WTC11 (cell line): Measurements from ENCODE around the gene MORC3.

Experiments
- CTCF ChIP-seq: fragments of 200-600 bp; IDR thresholded peaks from 2 replicates; pipeline ENCODE4 v1.8.0; 2022; ENCODE audit warnings: antibody characterized with exemption
- E2F4 ChIP-seq: sonication (generic); formaldehyde crosslinking; IDR thresholded peaks from 2 replicates; pipeline ENCODE4 v1.8.1; 2022; ENCODE audit warnings: low read depth, mild to moderate bottlenecking, moderate library complexity, missing genetic modification reagents, borderline replicate concordance
- PRDM15 ChIP-seq: sonication (generic); formaldehyde crosslinking; IDR thresholded peaks from 2 replicates; pipeline ENCODE4 v1.8.0; 2022; ENCODE audit warnings: missing genetic modification reagents
- PRRX2 ChIP-seq: fragments of 250-450 bp; sonication (Bioruptor Pico); IDR thresholded peaks from 2 replicates; pipeline ENCODE4 v1.8.0; 2021; ENCODE audit warnings: mild to moderate bottlenecking
- ZBTB43 ChIP-seq: sonication (generic); formaldehyde crosslinking; IDR thresholded peaks from 2 replicates; pipeline ENCODE4 v1.8.1; 2023; ENCODE audit warnings: mild to moderate bottlenecking, missing genetic modification reagents

GRCh38 chr21:36420571-36421339, 100.8 kb downstream of the MORC3 start:
- no peak for TF ChIP-seq PRRX2
- no peak for TF ChIP-seq CTCF
- no peak for TF ChIP-seq ZBTB43 (CRISPR knock-in tag)
- TF ChIP-seq E2F4 (CRISPR knock-in tag), result no peak
- no peak for TF ChIP-seq PRDM15 (CRISPR knock-in tag)
